OCI-LY7 (cell line): ENCODE measurements around the gene SIL1.

Experiments used
- EZH2phosphoT487 ChIP-seq: fragments of 200-600 bp; sonication (generic); IDR thresholded peaks from 2 replicates; pipeline ENCODE4 v1.6.1; 2018; ENCODE audit warnings: low read depth, borderline replicate concordance, mild to moderate bottlenecking, mixed run types, antibody characterized with exemption, low read length, moderate library complexity, mixed read lengths
- TF ChIP-seq, protein P1 (sequence below): fragments of 200-600 bp; sonication (generic); conservative IDR thresholded peaks from 2 replicates; pipeline ENCODE4 v1.5.1; 2014; ENCODE audit warnings: mild to moderate bottlenecking, antibody characterized with exemption, low read length, moderate library complexity, mixed read lengths

DNA sequence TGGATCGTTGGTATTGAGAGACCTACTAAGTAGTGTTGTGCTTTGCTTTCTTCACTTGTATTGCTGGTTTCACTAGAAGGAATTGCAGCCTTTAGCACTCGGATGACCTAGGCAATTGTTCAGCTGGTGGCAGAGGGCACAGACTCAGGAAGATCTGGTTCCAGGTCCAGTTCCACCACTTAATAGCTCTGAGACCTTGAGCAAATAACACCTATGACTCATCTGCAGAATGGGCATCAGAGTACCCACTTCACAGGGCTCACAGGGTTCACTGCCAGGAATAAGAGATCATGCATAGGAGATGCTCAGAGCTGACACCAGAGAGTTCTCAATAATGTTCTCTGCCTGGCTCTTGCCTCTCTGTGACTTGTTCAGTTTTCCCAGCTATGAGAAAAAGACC, 133.6 kb downstream of the SIL1 start:
- TF ChIP-seq, protein P1, sequence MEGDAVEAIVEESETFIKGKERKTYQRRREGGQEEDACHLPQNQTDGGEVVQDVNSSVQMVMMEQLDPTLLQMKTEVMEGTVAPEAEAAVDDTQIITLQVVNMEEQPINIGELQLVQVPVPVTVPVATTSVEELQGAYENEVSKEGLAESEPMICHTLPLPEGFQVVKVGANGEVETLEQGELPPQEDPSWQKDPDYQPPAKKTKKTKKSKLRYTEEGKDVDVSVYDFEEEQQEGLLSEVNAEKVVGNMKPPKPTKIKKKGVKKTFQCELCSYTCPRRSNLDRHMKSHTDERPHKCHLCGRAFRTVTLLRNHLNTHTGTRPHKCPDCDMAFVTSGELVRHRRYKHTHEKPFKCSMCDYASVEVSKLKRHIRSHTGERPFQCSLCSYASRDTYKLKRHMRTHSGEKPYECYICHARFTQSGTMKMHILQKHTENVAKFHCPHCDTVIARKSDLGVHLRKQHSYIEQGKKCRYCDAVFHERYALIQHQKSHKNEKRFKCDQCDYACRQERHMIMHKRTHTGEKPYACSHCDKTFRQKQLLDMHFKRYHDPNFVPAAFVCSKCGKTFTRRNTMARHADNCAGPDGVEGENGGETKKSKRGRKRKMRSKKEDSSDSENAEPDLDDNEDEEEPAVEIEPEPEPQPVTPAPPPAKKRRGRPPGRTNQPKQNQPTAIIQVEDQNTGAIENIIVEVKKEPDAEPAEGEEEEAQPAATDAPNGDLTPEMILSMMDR: no peak
- no peak for TF ChIP-seq EZH2phosphoT487
